K562 (cell line): ENCODE results near the gene ASF1B. TPM values are rescaled to one million over a fixed set of nuclear protein-coding genes. Genes with fewer than 3 reads are reported as not detected.
A peak's percentile ranks its signal among the peaks of the same experiment; 100 is the strongest.

Experiments used
- ADNP ChIP-seq: fragments of 200-800 bp; sonication (Bioruptor generic); IDR thresholded peaks from 2 replicates; pipeline ENCODE4 v1.6.1; 2016; ENCODE audit warnings: missing genetic modification characterization, missing compliant biosample characterization
- CEBPB ChIP-seq: fragments of 450-650 bp; IDR thresholded peaks from 2 replicates; pipeline ENCODE4 v1.6.1; 2016; ENCODE audit warnings: missing genetic modification characterization, missing compliant biosample characterization
- ILF3 ChIP-seq: fragments of 450-650 bp; IDR thresholded peaks from 2 replicates; pipeline ENCODE4 v1.6.1; 2018; ENCODE audit warnings: antibody characterized with exemption, mild to moderate bottlenecking, moderate library complexity, borderline replicate concordance
- NCOR1 ChIP-seq: fragments of 450-650 bp; IDR thresholded peaks from 2 replicates; pipeline ENCODE4 v1.6.1; 2016; ENCODE audit warnings: mild to moderate bottlenecking, moderate library complexity
- NONO ChIP-seq, 2 experiments: fragments of 200-400 bp in 1 of 2; fragments of 450-650 bp in 1 of 2; formaldehyde crosslinking in 1 of 2; IDR thresholded peaks; 2 replicates each; pipeline ENCODE4 v1.6.1; 2017; ENCODE audit warnings: low read depth in 2 of 2, mild to moderate bottlenecking in 2 of 2, moderate library complexity in 2 of 2, low read length in 1 of 2
- POLR2H ChIP-seq: IDR thresholded peaks from 2 replicates; pipeline ENCODE4 v1.6.1; 2016; ENCODE audit warnings: missing genetic modification characterization, low read depth, mild to moderate bottlenecking, control low read depth, missing compliant biosample characterization, moderate library complexity
- YY1 ChIP-seq, 3 experiments: IDR thresholded peaks; 2 replicates each; pipeline ENCODE4 v1.6.1; 2011; ENCODE audit warnings: low read length in 2 of 3, mild to moderate bottlenecking in 2 of 3, moderate library complexity in 2 of 3, borderline replicate concordance in 1 of 3, control low read depth in 1 of 3, low read depth in 1 of 3; ENCODE audit not compliant: insufficient read depth in 3 of 3, insufficient replicate concordance in 2 of 3, control insufficient read depth in 1 of 3, insufficient read length in 1 of 3; ENCODE audit errors: extremely low read depth in 1 of 3
- ZNF12 ChIP-seq: sonication (generic); formaldehyde crosslinking; IDR thresholded peaks from 2 replicates; pipeline ENCODE4 v1.4.0; 2020; ENCODE audit warnings: mild to moderate bottlenecking, missing genetic modification reagents
- ZNF263 ChIP-seq: sonication (generic); formaldehyde crosslinking; IDR thresholded peaks from 2 replicates; pipeline ENCODE4 v1.8.0; 2022; ENCODE audit warnings: mild to moderate bottlenecking, missing genetic modification reagents, borderline replicate concordance
- ZNF444 ChIP-seq: fragments of 250-450 bp; sonication (Bioruptor Pico); IDR thresholded peaks from 2 replicates; pipeline ENCODE4 v1.4.0; 2020; ENCODE audit warnings: mild to moderate bottlenecking, moderate library complexity
- polyA plus RNA-seq, 8 experiments: library from polyadenylated mRNA; depleted of rRNA in 4 of 8; stranded (reverse) in 5 of 8; unstranded in 3 of 8; fragments of >200 nt; fragmentation: Nextera tagmentation in 2 of 8; fragmentation: Illumina TruSeq in 1 of 8; extraction: Ambion mirVana in 2 of 8; extraction: Trizol in 1 of 8; gene quantifications; 2 replicates each; pipeline versions ENCODE4 v1.2.1 to v1.2.3, GENCODE V29; 2011 to 2014; ENCODE audit warnings: inconsistent platforms in 1 of 8, missing spikeins in 1 of 8
- total RNA-seq, 7 experiments: library from RNA; depleted of rRNA in 6 of 7; stranded (reverse); fragments of >200 nt in 6 of 7; fragmentation: Illumina TruSeq in 2 of 7; extraction: Trizol in 2 of 7; gene quantifications; 2 replicates each; pipeline versions ENCODE4 v1.2.1 to v1.2.3, GENCODE V29; 2011 to 2021; ENCODE audit warnings: low replicate concordance in 1 of 7
- TF ChIP-seq, protein P1 (sequence below): sonication (generic); formaldehyde crosslinking; IDR thresholded peaks from 2 replicates; pipeline ENCODE4 v1.4.0; 2020; ENCODE audit warnings: mild to moderate bottlenecking, missing genetic modification reagents
- TF ChIP-seq, protein P2 (sequence below): sonication (generic); formaldehyde crosslinking; IDR thresholded peaks from 2 replicates; pipeline ENCODE4 v1.8.0; 2022; ENCODE audit warnings: mild to moderate bottlenecking, missing genetic modification reagents
- TF ChIP-seq, protein P3 (sequence below), 2 experiments: IDR thresholded peaks in 1 of 2; conservative IDR thresholded peaks in 1 of 2; 2 replicates each; pipeline ENCODE4 v1.6.1; 2016; ENCODE audit warnings: low read depth in 2 of 2, mild to moderate bottlenecking in 1 of 2, missing compliant biosample characterization in 1 of 2, missing genetic modification characterization in 1 of 2, moderate library complexity in 1 of 2
- TF ChIP-seq, protein P4 (sequence below): sonication (generic); formaldehyde crosslinking; IDR thresholded peaks from 2 replicates; pipeline ENCODE4 v1.8.0; 2023; ENCODE audit warnings: mild to moderate bottlenecking, missing genetic modification reagents

Gene ASF1B
- total and polyA plus RNA-seq, 9 of the 15 experiments (the other 6 are each of a cell fraction or from before 2014, with no cell fraction given) = 6.0 to 69.4 (median 53.3) TPM

DNA sequence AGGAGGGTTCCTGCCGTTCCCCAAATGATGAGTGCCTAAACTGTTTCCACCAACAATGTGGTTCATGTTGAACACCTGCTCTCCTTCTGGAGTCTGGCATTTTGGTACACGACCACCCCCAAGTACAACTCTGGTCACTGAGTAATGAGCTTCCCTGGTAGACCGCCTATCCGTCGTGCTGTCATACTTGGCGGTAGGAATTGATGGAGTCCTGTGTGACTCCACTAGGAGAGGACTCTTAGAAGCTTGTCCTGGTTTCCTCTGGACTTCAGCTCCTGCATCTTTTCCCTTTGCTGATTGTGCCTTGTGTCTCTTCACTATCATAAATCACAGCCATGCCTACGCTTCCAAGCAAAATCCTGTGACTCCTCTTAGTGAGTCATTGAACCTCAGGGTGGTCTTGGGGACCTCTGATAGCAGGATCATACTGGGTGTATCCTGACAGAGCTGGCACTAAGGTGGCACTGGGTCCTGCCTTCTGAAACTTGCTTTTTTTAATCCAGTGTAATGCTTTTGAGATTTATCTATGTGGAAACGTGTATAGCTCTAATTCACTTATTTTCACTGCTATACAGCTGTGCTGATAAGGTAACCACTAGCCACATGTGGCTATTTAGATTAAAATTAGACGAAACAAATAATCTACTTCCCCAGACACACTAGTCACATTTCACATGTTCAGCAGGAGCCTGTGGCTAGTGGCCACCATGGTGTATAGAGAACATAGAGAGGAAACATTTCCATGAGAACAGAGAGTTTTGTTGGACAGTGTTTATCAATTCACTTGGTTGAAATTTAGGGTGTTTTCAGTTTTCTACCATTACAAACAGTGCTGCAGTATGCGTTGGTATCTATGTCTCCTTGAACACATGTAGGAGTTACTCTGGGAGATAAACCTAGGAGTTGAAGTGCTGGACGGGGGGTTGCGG lies 6.1 kb upstream of the ASF1B start (continued):
- TF ChIP-seq ZNF12 (CRISPR knock-in tag) (no peak), ZNF444 (CRISPR knock-in tag) (no peak), ADNP (tag) (peak; percentile 10; the same call in 1 of the 2 replicates), ILF3 (no peak), NONO (IDR thresholded peaks at IDR 0.05; ENCODE audit: low read depth in 2 of 2, low read length in 1 of 2) (0 out of 4 replicates have a peak, but pooled peaks of 1 of the 2 experiments have one; percentile 18), POLR2H (tag) (no peak), NCOR1 (peak; percentile 90), YY1 (IDR thresholded peaks at IDR 0.05; ENCODE audit: borderline replicate concordance in 1 of 3, control insufficient read depth in 1 of 3, extremely low read depth in 1 of 3, insufficient read depth in 3 of 3, insufficient read length in 1 of 3, insufficient replicate concordance in 2 of 3, low read depth in 1 of 3, low read length in 2 of 3) (no peak), CEBPB (tag) (peak; percentile 36; the same call in 1 of the 2 replicates), ZNF263 (CRISPR knock-in tag) (no peak)
- TF ChIP-seq, protein P1, sequence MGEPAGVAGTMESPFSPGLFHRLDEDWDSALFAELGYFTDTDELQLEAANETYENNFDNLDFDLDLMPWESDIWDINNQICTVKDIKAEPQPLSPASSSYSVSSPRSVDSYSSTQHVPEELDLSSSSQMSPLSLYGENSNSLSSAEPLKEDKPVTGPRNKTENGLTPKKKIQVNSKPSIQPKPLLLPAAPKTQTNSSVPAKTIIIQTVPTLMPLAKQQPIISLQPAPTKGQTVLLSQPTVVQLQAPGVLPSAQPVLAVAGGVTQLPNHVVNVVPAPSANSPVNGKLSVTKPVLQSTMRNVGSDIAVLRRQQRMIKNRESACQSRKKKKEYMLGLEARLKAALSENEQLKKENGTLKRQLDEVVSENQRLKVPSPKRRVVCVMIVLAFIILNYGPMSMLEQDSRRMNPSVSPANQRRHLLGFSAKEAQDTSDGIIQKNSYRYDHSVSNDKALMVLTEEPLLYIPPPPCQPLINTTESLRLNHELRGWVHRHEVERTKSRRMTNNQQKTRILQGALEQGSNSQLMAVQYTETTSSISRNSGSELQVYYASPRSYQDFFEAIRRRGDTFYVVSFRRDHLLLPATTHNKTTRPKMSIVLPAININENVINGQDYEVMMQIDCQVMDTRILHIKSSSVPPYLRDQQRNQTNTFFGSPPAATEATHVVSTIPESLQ (CRISPR knock-in tag) = no peak
- TF ChIP-seq, protein P2, sequence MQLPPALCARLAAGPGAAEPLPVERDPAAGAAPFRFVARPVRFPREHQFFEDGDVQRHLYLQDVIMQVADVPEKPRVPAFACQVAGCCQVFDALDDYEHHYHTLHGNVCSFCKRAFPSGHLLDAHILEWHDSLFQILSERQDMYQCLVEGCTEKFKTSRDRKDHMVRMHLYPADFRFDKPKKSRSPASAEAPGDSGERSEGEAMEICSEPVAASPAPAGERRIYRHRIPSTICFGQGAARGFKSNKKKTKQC = no peak
- TF ChIP-seq, protein P3, sequence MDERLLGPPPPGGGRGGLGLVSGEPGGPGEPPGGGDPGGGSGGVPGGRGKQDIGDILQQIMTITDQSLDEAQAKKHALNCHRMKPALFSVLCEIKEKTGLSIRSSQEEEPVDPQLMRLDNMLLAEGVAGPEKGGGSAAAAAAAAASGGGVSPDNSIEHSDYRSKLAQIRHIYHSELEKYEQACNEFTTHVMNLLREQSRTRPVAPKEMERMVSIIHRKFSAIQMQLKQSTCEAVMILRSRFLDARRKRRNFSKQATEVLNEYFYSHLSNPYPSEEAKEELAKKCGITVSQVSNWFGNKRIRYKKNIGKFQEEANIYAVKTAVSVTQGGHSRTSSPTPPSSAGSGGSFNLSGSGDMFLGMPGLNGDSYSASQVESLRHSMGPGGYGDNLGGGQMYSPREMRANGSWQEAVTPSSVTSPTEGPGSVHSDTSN (CRISPR knock-in tag; IDR thresholded peaks at IDR 0.05; ENCODE audit: low read depth) = no peak
- TF ChIP-seq, protein P3 (tag; conservative IDR thresholded peaks at IDR 0.05; ENCODE audit: low read depth) = peak; percentile 63; the same call in 1 of the 2 replicates
- TF ChIP-seq, protein P4, sequence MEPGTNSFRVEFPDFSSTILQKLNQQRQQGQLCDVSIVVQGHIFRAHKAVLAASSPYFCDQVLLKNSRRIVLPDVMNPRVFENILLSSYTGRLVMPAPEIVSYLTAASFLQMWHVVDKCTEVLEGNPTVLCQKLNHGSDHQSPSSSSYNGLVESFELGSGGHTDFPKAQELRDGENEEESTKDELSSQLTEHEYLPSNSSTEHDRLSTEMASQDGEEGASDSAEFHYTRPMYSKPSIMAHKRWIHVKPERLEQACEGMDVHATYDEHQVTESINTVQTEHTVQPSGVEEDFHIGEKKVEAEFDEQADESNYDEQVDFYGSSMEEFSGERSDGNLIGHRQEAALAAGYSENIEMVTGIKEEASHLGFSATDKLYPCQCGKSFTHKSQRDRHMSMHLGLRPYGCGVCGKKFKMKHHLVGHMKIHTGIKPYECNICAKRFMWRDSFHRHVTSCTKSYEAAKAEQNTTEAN (CRISPR knock-in tag) = no peak
